ENCODE measurements around the gene COX15. TPM values are rescaled to one million over a fixed set of nuclear protein-coding genes. Genes with fewer than 3 reads are reported as not detected.
"Not testable (repeated sequence)": the region's sequence is repeated elsewhere in the genome, so short reads cannot be mapped to it uniquely, and the experiment has no call there.

COX15 gene
- total RNA-seq, 1 donor from 2014 or later: 32.4 TPM

DNA sequence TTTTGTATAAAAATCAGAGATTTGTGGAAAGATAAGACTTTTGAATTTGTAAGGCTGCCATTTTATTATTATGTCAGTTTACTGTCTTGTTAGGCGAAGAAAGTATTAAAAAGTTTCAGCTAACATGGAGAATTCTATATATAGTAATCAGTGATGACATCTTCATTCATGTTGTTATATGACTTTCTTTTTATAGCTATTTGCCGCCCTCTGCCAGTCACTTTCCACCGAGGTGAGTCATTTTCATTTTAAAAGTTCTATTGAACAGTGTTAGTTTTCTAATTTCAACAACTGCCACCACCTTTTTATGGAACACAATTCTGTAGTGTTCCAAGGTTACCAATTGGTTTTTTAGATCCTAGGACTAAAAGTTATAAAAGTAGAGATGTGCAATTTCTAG lies 11.9 kb upstream of the COX15 start:
- DNase-seq (no peak), ATAC-seq (ENCODE audit: poor library complexity) (no peak)
- intact Hi-C loops (cut with DNase I): no loop called here

DNA sequence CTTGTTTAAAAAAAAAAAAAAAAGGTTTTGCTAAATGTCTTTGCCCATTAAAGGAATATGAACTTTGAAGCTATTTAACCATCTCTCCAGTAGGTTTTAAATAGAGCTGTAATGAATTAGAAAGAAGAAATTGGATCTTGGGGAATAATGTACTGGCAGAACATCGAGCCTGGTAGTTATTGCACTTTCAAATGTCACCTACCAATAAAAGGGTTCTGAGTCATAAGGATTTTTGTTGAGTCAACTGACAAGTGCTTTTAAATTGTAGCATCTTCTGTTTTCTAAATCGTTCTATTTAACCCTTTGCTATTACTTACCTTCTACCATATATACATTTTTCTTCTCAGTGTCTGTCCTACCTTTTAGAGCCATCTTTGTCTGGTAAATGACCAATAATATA lies 10.8 kb upstream of the COX15 start:
- ATAC-seq (ENCODE audit: poor library complexity): no peak
- DNase-seq: no peak
- intact Hi-C loops (cut with DNase I): no loop called here

DNA sequence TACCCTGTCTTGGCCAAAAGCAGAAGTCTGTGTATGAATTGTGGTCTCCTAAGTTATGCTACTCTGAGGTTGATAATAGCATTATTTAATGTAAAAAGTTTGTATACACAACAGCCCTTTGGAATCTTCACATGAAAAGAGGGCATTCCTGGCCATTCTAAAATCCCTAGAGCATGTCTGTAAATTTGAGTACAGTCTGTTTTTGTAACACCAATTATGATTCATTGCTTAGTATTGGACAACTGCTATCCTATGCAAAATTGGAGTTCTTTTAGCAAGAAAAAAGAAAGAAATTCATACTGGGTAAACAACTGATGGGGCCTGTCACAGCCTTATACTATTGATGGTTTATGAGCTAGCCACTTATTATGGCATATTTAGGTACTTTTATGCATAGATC lies 10.3 kb upstream of the COX15 start:
- no peak for ATAC-seq (ENCODE audit: poor library complexity)
- DNase-seq: no peak
- intact Hi-C loops (cut with DNase I): no loop called here

DNA sequence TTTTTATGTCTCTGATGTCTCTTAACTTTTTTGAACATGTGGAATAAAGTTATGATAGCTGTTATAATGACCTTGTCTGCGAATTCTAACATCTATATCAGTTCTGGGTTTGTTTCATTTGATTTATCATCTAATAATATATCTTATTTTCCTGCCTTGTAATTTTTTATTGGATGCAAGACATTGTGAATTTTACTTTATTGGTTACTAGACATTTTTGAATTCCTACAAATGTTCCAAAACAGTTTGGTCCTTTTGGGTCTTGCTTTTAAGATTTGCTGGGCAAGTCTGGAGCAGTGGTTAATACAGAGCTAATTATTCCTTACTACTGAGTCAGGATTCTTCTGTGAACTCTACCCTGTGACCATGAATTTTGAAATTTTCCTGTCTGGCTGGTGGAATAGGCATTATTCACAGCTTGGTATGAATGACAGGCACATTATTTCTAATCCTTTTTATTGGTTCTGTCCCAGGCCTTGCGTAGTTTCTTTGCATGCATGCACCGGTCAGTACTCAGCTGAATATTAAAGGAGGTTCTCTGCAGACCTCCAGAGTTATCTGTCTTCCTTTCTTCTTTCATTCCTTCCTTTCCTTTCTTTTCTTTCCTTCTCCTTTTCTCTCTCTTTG lies 9.1 kb upstream of the COX15 start:
- ATAC-seq (ENCODE audit: poor library complexity): no peak
- intact Hi-C loops (cut with DNase I): no loop called here
- no peak for DNase-seq

DNA sequence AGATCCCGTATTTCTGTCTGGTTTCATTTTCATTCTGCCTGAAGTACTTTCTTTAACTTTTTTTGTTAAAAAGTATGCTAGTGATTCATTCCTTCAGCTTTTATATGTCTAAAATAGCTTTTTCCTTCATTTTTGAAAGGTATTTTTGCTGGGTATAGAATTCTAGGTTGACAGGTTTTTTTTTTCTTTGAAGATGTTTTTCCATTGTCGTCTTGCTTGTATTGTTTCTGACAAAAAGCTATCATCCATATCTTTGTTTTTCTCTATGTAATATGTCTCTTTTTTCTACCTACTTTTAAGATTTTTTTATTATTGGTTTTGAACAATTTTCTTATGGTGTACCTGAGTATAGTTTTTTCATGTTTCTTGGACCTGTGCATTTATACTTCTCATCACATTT lies 8.3 kb upstream of the COX15 start:
- ATAC-seq (ENCODE audit: poor library complexity) (no peak), DNase-seq (no peak)
- intact Hi-C loops (cut with DNase I): no loop called here

DNA sequence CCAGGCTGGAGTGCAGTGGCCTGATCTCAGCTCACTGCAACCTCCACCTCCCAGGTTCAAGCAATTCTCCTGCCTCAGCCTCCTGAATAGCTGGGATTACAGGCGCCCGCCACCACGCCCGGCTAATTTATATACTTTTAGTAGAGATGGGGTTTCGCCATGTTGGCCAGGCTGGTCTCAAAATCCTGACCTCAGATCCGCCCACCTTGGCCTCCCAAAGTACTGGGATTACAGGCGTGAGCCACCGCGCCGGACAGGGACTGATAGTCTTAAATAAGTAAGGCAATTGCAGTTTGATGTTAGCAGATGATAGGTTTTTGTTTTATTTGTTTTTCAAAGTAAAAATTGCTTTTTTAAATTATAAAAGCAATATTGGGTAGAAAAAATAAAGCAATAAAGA lies 2.2 kb upstream of the COX15 start:
- ATAC-seq (ENCODE audit: poor library complexity); intact Hi-C loops (cut with DNase I); DNase-seq: not testable (repeated sequence)

DNA sequence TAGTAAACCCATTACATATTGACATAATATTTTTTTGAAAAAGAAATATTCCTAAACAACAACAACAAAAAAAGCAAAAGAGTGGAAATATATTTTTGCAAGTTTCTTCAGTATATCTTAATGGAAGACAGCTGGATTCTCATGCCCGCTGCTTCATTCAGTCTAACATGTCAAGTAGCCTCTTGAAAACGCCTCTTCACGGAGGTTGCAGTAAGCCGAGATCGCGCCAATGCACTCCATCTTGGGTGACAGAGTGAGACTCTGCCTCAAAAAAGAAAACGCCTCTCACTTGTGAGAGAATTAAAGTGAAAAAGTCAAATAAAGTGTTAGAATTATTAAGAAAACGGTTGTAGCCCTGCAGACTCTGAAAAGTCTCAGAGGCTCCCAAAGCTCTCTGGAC lies 1.4 kb upstream of the COX15 start:
- ATAC-seq (ENCODE audit: poor library complexity) (no peak), DNase-seq (no peak)
- intact Hi-C loops (cut with DNase I): no loop called here

DNA sequence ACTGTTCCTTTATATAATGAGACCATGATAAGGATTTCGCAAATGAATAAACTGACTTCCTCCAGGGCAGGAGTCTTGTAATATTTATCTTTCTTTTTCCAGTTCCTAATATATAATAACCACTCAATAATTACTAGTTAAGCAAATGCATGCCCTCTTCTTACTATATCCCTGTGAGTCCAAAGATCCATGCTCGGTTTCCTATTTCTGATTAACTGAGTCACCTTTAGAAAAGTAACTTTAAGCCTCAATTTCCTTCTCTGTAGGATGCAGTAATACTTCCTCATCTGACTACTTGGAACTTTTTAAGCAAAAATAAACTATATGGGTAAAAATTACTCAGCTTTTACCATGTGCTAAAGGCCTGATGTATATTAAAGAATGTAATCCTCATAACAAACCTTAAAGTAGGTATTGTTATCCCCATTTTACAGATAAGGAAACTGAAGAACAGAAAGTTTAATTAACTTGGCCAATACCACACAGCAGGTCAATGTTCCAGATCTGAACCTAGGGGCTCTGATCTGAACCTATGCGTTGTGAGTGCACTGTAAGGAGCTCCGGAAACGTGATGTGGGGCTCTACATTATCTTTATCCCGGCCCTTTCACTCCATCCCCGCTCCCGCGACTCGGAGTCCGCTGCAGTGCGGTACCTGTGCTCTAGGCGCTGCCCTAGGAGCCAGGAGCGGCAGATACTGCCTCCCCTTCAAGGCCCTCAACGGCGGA lies 458 bp downstream of the COX15 start:
- intact Hi-C loops (cut with DNase I): no loop called here
- DNase-seq (no peak), ATAC-seq (ENCODE audit: poor library complexity) (no peak)

DNA sequence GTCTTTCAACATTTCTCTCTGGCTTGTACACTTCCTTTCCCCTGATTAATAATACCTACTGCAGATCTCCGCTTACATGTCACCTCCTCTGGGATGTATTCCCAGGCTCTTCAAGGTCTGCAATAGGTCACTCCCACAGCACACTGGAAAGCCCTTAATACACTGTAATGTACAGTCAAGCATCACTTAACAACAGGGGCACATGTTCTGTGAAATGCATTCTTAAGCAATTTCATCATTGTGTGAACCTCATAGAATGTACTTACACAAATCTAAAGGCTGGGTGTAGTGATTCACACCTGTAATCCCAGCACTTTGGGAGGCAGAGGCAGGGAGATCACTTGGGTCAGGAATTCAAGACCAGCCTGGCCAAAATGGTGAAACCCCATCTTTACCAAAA lies 1.9 kb downstream of the COX15 start:
- DNase-seq: no peak
- intact Hi-C loops (cut with DNase I): no loop called here
- ATAC-seq (ENCODE audit: poor library complexity): no peak

DNA sequence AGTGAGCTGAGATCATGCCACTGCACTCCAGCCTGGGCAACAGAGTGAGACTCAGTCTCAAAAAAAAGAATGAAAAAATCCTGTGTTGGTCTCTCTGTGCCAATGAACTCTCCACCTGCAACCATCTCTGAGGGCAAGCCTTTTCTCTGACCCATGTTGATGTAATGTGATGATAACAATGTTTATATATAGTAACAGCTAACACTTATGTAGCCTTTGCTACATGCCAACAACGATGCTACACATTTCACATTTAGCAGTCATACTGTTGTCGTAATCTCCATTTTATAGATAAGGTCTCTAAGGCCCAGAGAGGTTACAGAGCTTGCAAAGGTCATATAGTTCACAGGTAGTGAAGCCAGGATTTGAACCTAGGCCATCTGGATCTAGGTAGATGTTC lies 11.5 kb downstream of the COX15 start:
- intact Hi-C loops (cut with DNase I): no loop called here
- DNase-seq (no peak), ATAC-seq (ENCODE audit: poor library complexity) (no peak)

DNA sequence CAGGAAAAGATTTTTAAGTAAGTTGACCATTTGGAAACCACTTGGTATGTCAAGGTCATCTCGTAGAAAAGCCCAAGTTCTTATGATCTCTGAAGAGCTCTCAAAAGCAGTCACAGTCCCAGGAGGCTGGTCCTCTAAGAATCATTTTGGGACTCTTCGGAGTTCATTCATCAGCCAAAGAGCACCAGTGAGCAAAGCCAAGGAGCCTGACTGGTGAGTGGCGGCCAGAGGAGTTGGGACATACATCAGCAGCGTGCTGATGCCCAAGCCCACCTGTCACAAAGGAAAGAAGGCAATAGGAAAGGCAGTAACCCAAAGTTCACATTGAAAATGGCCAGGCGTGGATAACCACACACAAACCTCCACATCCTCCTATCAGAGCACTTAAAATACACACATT lies 17.5 kb downstream of the COX15 start:
- DNase-seq (no peak), ATAC-seq (ENCODE audit: poor library complexity) (no peak)
- intact Hi-C loops (cut with DNase I): loop anchor here (10.0 kb wide), 1 partner anchor 80 kb away; no protein-coding TSS in a partner anchor

DNA sequence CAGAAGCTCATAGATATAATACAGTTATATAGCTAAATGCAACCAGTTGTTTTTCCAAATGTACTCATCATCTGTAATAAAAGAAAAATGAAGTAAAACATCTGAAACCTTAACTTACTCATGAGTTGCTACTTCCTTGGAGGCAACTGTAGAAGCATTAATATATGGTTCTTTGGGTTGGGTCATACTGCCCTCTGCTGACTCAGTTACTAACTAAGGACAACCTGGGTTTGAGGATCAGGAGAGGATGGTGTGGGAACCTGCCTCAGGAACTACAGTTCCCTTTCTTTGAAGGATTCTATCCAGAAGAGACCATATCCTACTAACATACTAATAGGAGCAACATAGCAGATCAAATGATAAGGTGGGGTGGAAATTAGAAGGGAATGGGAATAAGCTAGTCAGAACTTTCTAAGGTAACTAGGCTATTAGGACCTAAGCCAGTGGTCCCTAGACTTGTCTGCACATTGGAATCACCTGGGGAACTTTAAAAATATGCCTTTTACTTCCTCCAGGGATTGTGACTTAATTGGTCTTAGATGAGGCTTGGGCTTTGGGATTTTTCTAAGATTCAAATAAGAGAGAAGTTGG lies 20.7 kb downstream of the COX15 start:
- intact Hi-C loops (cut with DNase I): loop anchor here (10.0 kb wide), 1 partner anchor 76 kb away; no protein-coding TSS in a partner anchor
- ATAC-seq (ENCODE audit: poor library complexity) (peak; percentile 79), DNase-seq (no peak)

DNA sequence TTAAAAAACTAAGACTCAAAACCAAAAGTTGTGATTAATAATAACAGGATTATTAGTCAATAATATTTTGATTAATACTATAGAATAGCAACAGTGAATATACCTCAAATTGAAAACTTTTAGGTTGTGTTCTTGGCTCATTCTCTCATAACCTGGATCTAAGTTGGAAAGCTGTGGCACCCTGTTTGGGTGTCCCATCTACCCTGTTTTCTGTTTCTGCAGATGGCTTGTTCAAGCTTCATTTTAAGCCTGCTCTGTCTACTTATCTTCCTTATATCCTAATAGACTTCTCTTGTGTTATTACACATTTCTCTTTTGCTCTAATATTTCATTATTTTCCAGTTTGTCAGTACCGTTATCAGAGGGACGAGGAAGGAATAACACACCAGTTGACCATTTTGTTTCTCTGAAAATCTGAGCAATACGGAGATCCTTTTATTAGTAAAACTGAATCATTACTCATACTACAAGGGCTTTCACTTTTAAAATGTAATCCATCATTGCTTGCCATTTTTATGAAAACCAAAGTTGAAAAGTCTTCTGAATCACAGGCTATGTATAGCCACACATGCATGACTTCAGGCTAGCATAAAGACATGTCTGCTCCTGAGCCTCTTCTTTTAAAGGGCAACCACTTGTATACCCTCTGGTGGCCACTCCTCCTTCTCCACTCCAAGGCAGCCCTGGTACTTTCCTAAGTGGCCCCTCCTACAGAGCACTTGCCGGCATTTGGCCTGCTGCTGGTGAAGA lies 22.3 kb downstream of the COX15 start:
- intact Hi-C loops (cut with DNase I): loop anchor here (10.0 kb wide), 2 partner anchors 75 to 275 kb away; partner anchors contain the start of gene GOT1
- ATAC-seq (ENCODE audit: poor library complexity): no peak
- DNase-seq: no peak

DNA sequence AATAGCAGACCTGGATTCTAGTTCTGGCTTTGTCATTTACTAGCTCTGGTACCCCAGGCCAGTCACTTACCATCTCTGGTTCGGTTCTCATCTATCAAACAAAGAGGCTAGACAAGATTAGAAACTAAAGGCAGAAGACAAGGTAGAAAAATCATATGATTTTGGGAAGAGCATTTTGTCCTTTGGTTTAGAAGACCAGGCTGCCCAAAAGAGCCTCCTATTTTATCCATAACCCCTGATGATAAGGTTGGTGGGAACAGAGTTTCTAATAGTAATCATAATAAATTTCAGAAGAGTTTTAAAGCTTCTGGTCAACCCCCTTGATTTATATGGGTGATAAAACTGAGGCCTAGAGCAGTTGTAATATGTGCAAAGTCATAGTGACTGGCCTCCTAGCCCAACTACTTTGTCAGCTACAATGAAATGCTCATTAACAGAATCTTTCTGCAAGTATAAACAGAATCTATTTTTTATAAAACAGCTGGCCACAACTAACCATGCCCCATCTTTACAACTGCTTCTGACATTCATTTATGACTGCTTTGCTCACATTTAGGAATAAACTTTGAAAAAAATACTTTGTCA lies 23.4 kb downstream of the COX15 start:
- intact Hi-C loops (cut with DNase I): loop anchor here (10.0 kb wide), 1 partner anchor 274 kb away; the partner anchor contains the start of gene GOT1

DNA sequence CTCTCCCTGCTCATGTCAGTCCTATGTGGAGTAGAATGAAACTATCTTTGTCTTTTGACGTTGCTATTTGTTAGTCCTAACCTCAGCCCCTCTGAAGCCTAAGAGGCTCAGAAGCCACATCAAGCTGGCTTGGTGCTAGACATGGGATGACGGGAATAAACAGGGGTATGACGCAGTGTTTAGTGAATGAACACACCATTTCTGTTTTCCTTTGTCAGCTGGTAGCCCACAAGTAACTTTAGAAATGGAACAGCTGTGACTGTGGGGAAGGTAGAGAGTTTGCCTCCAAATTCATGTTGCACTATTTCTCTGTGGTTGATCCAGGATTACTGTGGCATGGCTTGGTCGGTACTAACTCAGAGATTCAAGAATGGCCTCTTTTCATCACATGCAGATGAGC lies 31.3 kb downstream of the COX15 start:
- DNase-seq (no peak), ATAC-seq (ENCODE audit: poor library complexity) (no peak)
- intact Hi-C loops (cut with DNase I): loop anchor here (10.0 kb wide), 1 partner anchor 266 kb away; the partner anchor contains the start of gene GOT1

More for the DNA sequence above, 23.4 kb downstream of the COX15 start:
- DNase-seq (no peak), ATAC-seq (ENCODE audit: poor library complexity) (no peak)

DNA sequence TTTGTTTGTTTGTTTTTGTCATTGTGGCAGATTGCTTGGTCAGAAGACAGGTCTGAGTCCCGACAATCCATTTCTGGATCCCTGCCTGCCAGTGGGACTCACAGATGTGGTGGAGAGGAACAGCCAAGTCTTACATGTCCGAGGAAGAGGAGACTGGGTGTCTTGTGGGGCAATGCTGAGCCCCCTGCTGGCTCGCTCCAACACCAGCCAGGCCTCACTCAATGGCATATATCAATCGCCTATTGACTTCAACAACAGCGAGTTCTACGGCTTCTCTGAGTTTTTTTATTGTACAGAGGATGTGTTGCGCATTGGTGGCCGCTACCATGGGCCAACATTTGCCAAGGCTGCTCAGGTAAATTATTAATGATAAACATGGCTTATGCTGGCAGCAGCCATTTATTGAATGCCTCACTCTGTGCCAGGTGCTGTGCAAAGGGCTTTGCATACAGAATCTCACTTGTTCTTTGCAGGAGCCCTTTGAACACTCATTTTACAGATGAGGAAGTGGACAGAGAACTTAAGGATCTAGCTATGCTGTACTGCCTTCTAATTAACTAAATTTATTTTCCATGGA lies 33.3 kb downstream of the COX15 start:
- intact Hi-C loops (cut with DNase I): no loop called here
- no peak for DNase-seq
- no peak for ATAC-seq (ENCODE audit: poor library complexity)

DNA sequence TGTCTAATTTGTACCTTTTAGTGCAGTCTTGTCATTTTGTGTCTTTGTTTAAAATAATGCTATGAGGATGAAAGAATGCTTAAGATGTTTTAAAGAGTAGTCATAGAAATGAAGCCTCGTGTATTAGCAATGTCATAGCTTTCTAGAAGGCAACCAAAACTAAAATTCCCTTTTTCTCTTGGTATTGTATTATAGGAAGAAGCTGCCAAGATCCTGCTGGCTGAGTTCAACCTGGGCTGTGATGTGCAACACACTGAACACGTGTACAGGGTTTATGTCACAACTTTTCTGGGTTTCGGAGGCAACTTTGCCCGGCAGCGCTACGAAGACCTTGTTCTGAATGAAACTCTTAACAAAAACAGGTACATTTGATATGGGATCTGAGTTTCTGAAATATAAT lies 36.2 kb downstream of the COX15 start:
- intact Hi-C loops (cut with DNase I): no loop called here
- no peak for ATAC-seq (ENCODE audit: poor library complexity)
- DNase-seq: no peak

DNA sequence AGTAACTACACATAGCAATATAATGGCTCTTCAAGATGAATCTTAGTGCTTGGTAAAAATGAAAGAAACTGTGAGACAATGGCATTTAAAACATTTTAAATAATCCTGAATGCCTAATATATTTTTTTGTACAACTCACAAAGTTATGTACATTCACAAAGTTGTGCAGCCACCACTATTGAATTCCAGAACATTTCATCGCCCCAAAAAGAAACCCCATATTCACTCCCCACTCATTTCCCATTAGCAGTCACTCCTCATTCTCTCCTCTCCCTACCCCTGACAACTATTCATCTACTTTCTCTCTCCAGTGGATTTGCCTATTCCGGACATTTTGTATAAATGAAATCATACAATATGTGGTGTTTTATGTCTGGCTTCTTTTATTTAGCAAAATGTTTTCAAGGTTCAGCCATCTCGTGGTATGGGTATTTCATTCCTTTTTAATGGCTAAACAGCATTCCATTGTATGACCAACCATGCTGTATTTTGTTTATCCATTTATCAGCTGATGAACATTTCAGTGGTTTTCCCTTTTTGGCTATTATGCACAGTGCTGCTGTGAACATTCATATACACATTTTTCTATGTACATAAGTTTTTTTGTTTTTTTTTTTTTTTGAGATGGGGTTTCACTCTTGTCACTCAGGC lies 37.9 kb downstream of the COX15 start:
- intact Hi-C loops (cut with DNase I): no loop called here
- no peak for DNase-seq
- no peak for ATAC-seq (ENCODE audit: poor library complexity)

Measured in Right ventricle myocardium superior (tissue), 1 donor.